HepG2 (cell line): ENCODE data around the gene FGFR4. TPM values are rescaled to one million over a fixed set of nuclear protein-coding genes. Genes with fewer than 3 reads are reported as not detected.

Source experiments
- CBX1 ChIP-seq: IDR thresholded peaks from one replicate; pipeline ENCODE4 v1.6.1; 2016; ENCODE audit warnings: antibody characterized with exemption, low read depth
- ELK4 ChIP-seq: sonication (generic); formaldehyde crosslinking; IDR thresholded peaks from 2 replicates; pipeline ENCODE4 v1.9.0; 2021; ENCODE audit warnings: missing genetic modification reagents, borderline replicate concordance
- FOXA3 ChIP-seq: IDR thresholded peaks from 2 replicates; pipeline ENCODE4 v1.6.1; 2016; ENCODE audit warnings: missing genetic modification reagents, missing compliant biosample characterization
- FOXK1 ChIP-seq: sonication (generic); formaldehyde crosslinking; IDR thresholded peaks from 2 replicates; pipeline ENCODE4 v1.4.0; 2020; ENCODE audit warnings: low read depth, missing genetic modification reagents, borderline replicate concordance
- GABPB1 ChIP-seq: IDR thresholded peaks from 2 replicates; pipeline ENCODE4 v1.6.1; 2016; ENCODE audit warnings: mild to moderate bottlenecking, missing genetic modification reagents, moderate library complexity, missing compliant biosample characterization
- KLF15 ChIP-seq: sonication (generic); formaldehyde crosslinking; IDR thresholded peaks from 2 replicates; pipeline ENCODE4 v1.8.1; 2023; ENCODE audit warnings: borderline replicate concordance, mild to moderate bottlenecking, inconsistent platforms, missing genetic modification reagents, mixed read lengths
- MIER2 ChIP-seq: IDR thresholded peaks from 2 replicates; pipeline ENCODE4 v1.6.1; 2016; ENCODE audit warnings: missing biosample characterization, missing genetic modification reagents
- MZF1 ChIP-seq: sonication (generic); formaldehyde crosslinking; IDR thresholded peaks from 2 replicates; pipeline ENCODE4 v1.8.1; 2023; ENCODE audit warnings: mild to moderate bottlenecking, missing genetic modification reagents, borderline replicate concordance
- NFE2L1 ChIP-seq: sonication (generic); formaldehyde crosslinking; IDR thresholded peaks from 2 replicates; pipeline ENCODE4 v1.4.0; 2020; ENCODE audit warnings: missing genetic modification reagents, mild to moderate bottlenecking, borderline replicate concordance
- POGZ ChIP-seq: sonication (generic); formaldehyde crosslinking; IDR thresholded peaks from 2 replicates; pipeline ENCODE4 v1.4.0; 2020; ENCODE audit warnings: mild to moderate bottlenecking, missing genetic modification reagents
- PRPF4 ChIP-seq: fragments of 200-400 bp; formaldehyde crosslinking; IDR thresholded peaks from 2 replicates; pipeline ENCODE4 v1.6.1; 2016; ENCODE audit warnings: low read length, low read depth; ENCODE audit not compliant: poor library complexity, severe bottlenecking
- REL ChIP-seq: sonication (generic); formaldehyde crosslinking; conservative IDR thresholded peaks from 2 replicates; pipeline ENCODE4 v1.8.0; 2022; ENCODE audit warnings: mild to moderate bottlenecking, missing genetic modification reagents, moderate library complexity
- RORA ChIP-seq: sonication (generic); formaldehyde crosslinking; IDR thresholded peaks from 2 replicates; pipeline ENCODE4 v1.5.0; 2020; ENCODE audit warnings: mild to moderate bottlenecking, missing genetic modification reagents, moderate library complexity
- RXRA ChIP-seq: sonication (generic); formaldehyde crosslinking; IDR thresholded peaks from 2 replicates; pipeline ENCODE4 v1.5.1; 2020; ENCODE audit warnings: missing genetic modification reagents
- SOX5 ChIP-seq: IDR thresholded peaks from 2 replicates; pipeline ENCODE4 v1.6.1; 2016; ENCODE audit warnings: borderline replicate concordance
- TARDBP ChIP-seq: sonication (generic); formaldehyde crosslinking; IDR thresholded peaks from 2 replicates; pipeline ENCODE4 v1.8.0; 2022; ENCODE audit warnings: mild to moderate bottlenecking, missing genetic modification reagents
- TBL1XR1 ChIP-seq: fragments of 150-350 bp; IDR thresholded peaks from 2 replicates; pipeline ENCODE4 v1.6.1; 2014; ENCODE audit warnings: borderline replicate concordance, low read length; ENCODE audit not compliant: partially characterized antibody
- ZNF234 ChIP-seq: sonication (generic); formaldehyde crosslinking; conservative IDR thresholded peaks from 2 replicates; pipeline ENCODE4 v1.5.1; 2020; ENCODE audit warnings: mild to moderate bottlenecking, missing genetic modification reagents
- ZNF749 ChIP-seq: sonication (generic); formaldehyde crosslinking; IDR thresholded peaks from 2 replicates; pipeline ENCODE4 v1.8.0; 2022; ENCODE audit warnings: mild to moderate bottlenecking, missing genetic modification reagents, moderate library complexity, borderline replicate concordance
- polyA plus RNA-seq, 8 experiments: library from polyadenylated mRNA; depleted of rRNA in 3 of 8; stranded (reverse) in 7 of 8; unstranded in 1 of 8; fragments of >200 nt; fragmentation: Illumina TruSeq in 4 of 8; extraction: Trizol in 4 of 8; gene quantifications; 2 replicates each; pipeline versions ENCODE4 v1.2.1 to v1.2.3, GENCODE V29; 2011 to 2016; ENCODE audit warnings: low read depth in 4 of 8, missing spikeins in 1 of 8, mixed read lengths in 1 of 8; ENCODE audit not compliant: insufficient read depth in 1 of 8
- total RNA-seq, 5 experiments: library from RNA; depleted of rRNA; stranded (reverse); fragments of >200 nt; fragmentation: Illumina TruSeq; extraction: Trizol; gene quantifications; 2 replicates each; pipeline ENCODE4 v1.2.3, GENCODE V29; 2016; ENCODE audit warnings: low read depth in 1 of 5
- TF ChIP-seq, protein P1 (sequence below): sonication (generic); formaldehyde crosslinking; IDR thresholded peaks from 2 replicates; pipeline ENCODE4 v1.5.0; 2020; ENCODE audit warnings: mild to moderate bottlenecking, missing genetic modification reagents, borderline replicate concordance
- TF ChIP-seq, protein P2 (sequence below): sonication (generic); formaldehyde crosslinking; IDR thresholded peaks from 2 replicates; pipeline ENCODE4 v1.5.0; 2020; ENCODE audit warnings: missing genetic modification reagents

The FGFR4 gene
- total and polyA plus RNA-seq, 2 of the 13 experiments (the other 11 are each of a cell fraction or from before 2014, with no cell fraction given): 129 to 219 TPM

DNA sequence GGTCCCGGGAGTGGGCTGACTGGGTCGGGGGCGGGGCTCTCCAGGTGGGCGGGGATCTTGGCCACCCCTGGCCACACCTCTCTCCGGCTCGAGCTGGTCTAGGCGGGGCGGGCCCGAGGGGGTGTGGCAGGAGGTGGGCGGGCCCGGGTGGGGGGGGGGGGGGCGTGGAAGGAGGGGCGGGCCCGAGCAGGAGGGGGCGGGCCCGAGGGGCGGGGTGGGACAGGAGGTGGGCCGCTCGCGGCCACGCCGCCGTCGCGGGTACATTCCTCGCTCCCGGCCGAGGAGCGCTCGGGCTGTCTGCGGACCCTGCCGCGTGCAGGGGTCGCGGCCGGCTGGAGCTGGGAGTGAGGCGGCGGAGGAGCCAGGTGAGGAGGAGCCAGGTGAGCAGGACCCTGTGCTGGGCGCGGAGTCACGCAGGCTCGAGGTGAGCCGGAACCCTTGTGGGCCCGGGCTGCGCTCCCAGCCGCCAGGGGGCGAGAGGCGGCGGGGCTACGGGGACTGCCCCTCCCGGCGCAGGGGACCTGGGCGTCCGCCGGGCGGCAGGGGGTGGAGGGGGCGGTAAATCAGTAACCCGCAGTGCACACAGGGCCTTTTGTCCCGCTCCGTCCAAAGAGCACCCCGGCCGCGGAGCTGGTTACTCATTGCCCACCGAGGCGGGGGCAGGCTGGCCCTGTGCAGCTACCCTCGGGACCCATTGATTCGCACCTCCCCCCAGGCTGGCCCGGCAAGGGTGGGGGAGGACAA, at the start of gene FGFR4 (continued):
- TF ChIP-seq KLF15 (CRISPR knock-in tag): peak; percentile 80; the same call in 1 of the 2 replicates
- peak; percentile 84 for TF ChIP-seq GABPB1 (CRISPR knock-in tag)
- no peak for TF ChIP-seq ZNF234 (CRISPR knock-in tag)
- peak; percentile 95 for TF ChIP-seq TARDBP (CRISPR knock-in tag)
- peak; percentile 66 for TF ChIP-seq FOXA3 (CRISPR knock-in tag)
- TF ChIP-seq PRPF4: peak; percentile 97
- peak; percentile 69; the same call in 1 of the 2 replicates for TF ChIP-seq FOXK1 (CRISPR knock-in tag)
- peak; percentile 77 for TF ChIP-seq RXRA
- TF ChIP-seq REL: peak; percentile 75
- peak; percentile 78 for TF ChIP-seq POGZ (CRISPR knock-in tag)
- TF ChIP-seq MZF1 (CRISPR knock-in tag): no peak
- no peak for TF ChIP-seq ELK4 (CRISPR knock-in tag)
- TF ChIP-seq, protein P1, sequence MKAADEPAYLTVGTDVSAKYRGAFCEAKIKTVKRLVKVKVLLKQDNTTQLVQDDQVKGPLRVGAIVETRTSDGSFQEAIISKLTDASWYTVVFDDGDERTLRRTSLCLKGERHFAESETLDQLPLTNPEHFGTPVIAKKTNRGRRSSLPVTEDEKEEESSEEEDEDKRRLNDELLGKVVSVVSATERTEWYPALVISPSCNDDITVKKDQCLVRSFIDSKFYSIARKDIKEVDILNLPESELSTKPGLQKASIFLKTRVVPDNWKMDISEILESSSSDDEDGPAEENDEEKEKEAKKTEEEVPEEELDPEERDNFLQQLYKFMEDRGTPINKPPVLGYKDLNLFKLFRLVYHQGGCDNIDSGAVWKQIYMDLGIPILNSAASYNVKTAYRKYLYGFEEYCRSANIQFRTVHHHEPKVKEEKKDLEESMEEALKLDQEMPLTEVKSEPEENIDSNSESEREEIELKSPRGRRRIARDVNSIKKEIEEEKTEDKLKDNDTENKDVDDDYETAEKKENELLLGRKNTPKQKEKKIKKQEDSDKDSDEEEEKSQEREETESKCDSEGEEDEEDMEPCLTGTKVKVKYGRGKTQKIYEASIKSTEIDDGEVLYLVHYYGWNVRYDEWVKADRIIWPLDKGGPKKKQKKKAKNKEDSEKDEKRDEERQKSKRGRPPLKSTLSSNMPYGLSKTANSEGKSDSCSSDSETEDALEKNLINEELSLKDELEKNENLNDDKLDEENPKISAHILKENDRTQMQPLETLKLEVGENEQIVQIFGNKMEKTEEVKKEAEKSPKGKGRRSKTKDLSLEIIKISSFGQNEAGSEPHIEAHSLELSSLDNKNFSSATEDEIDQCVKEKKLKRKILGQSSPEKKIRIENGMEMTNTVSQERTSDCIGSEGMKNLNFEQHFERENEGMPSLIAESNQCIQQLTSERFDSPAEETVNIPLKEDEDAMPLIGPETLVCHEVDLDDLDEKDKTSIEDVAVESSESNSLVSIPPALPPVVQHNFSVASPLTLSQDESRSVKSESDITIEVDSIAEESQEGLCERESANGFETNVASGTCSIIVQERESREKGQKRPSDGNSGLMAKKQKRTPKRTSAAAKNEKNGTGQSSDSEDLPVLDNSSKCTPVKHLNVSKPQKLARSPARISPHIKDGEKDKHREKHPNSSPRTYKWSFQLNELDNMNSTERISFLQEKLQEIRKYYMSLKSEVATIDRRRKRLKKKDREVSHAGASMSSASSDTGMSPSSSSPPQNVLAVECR: peak; percentile 92
- no peak for TF ChIP-seq MIER2 (CRISPR knock-in tag)
- TF ChIP-seq, protein P2, sequence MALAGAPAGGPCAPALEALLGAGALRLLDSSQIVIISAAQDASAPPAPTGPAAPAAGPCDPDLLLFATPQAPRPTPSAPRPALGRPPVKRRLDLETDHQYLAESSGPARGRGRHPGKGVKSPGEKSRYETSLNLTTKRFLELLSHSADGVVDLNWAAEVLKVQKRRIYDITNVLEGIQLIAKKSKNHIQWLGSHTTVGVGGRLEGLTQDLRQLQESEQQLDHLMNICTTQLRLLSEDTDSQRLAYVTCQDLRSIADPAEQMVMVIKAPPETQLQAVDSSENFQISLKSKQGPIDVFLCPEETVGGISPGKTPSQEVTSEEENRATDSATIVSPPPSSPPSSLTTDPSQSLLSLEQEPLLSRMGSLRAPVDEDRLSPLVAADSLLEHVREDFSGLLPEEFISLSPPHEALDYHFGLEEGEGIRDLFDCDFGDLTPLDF (CRISPR knock-in tag): peak; percentile 61; the same call in 1 of the 2 replicates
- no peak for TF ChIP-seq NFE2L1 (CRISPR knock-in tag)
- TF ChIP-seq RORA (CRISPR knock-in tag): no peak
- 0 out of 2 replicates have a peak, but pooled peaks have one; percentile 86 for TF ChIP-seq ZNF749 (CRISPR knock-in tag)
- TF ChIP-seq SOX5 (CRISPR knock-in tag): peak; percentile 70; the same call in 1 of the 2 replicates
- peak; percentile 88 for TF ChIP-seq CBX1
- TF ChIP-seq TBL1XR1: peak; percentile 29
